ENCODE results near the gene PPP1R14C.
A peak's percentile ranks its signal among the peaks of the same experiment; 100 is the strongest.

PPP1R14C gene

DNA sequence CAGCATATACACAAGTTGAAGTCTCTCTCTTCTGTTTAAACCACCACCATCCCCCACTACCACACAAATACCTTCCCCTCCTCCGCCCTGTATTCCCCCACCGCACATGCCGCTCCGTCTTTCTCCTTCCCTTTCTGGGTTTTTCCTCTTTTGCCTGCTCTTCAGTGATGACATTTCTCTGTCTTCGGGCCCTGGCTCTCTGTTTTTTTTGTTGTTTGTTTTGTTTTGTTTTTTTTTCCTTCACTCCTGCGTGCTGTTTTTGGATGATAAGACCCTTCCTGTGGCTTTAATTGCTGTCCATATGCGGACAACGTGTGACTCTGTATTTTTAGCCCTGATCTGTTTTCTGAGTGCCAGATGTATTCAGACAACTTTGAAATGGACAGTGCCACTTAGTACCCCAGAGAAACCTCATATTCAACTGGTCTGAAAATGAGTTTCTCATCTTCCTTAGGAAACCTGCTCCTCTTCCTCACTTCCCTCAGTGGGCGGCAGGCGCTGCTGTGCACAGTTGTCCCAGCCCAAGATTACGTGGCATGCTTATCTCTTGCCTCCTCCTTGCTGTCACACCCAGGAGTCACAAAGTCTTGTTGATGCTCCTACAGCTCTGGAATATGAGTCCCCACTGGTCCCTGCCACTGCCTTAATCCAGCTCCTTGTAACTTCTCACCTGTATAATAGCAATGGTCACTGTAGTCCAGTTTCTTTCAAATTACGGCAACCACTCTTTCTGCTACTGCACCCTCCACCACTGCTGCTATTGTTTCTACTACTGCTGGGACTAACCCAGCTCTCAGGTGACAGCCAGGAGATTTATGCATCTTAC, 8.2 kb downstream of the PPP1R14C start:
- no peak overlapping the region for H3K4me3 ChIP-seq (ENCODE audit: low read length in 2 of 2)
- no peak for DNase-seq (ENCODE audit: low spot score)
- no peaks in the 10 kb centered on the region for H3K9me3 ChIP-seq (replicated peaks in 1 of 2; ENCODE audit: control insufficient read depth in 2 of 2, insufficient read depth in 1 of 2, low read depth in 1 of 2, low read length in 2 of 2)
- no peak overlapping the region for H3K14ac ChIP-seq (ENCODE audit: low read length)
- H3K4me2 ChIP-seq (ENCODE audit: insufficient read depth, low read length, poor library complexity, severe bottlenecking), result no peak overlapping the region
- no peak overlapping the region for H4K91ac ChIP-seq (ENCODE audit: low read depth, low read length, poor library complexity)
- H3K27ac ChIP-seq (replicated peaks; ENCODE audit: low read length), result no peak overlapping the region
- peaks cover 16 to 18% of the 10 kb centered on the region in 2 donors for H3K4me1 ChIP-seq (ENCODE audit: control insufficient read depth in 2 of 2, insufficient read depth in 1 of 2, low read depth in 1 of 2, low read length in 2 of 2)
- H3K9ac ChIP-seq (ENCODE audit: low read depth, low read length, poor library complexity), result no peak overlapping the region
- no peaks in the 10 kb centered on the region for H3K79me1 ChIP-seq (ENCODE audit: low read depth, low read length)
- no peak overlapping the region for H2BK120ac ChIP-seq (ENCODE audit: low read depth, low read length)
- no peak overlapping the region for H3K23ac ChIP-seq (ENCODE audit: low read depth, low read length, poor library complexity)
- H2AFZ ChIP-seq (ENCODE audit: low read length), result no peak overlapping the region
- H2BK15ac ChIP-seq (ENCODE audit: low read length), result no peak overlapping the region
- H3K18ac ChIP-seq (ENCODE audit: low read length), result peak overlapping the region; percentile 38
- H2BK5ac ChIP-seq (ENCODE audit: low read length), result no peak overlapping the region
- peaks cover 0 to 3% of the 10 kb centered on the region in 2 donors for H3K36me3 ChIP-seq (replicated peaks in 1 of 2; ENCODE audit: control insufficient read depth in 2 of 2, insufficient read depth in 2 of 2, low read length in 2 of 2)
- H3K27me3 ChIP-seq (ENCODE audit: control insufficient read depth in 3 of 3, insufficient read depth in 3 of 3, low read depth in 1 of 3, low read length in 3 of 3), result peaks cover 0 to 5% (median 0%) of the 10 kb centered on the region in 3 experiments
- H2BK12ac ChIP-seq (ENCODE audit: low read length), result peak overlapping the region; percentile 85
- no peak overlapping the region for H3K4ac ChIP-seq (ENCODE audit: low read length)
- H2AK5ac ChIP-seq (ENCODE audit: low read depth, low read length), result no peak overlapping the region
- 100% methylated on average over 2 of the region's 12 CpGs; no CpG with 5 or more reads in 1 of the 2 donors for WGBS, 2 donors (ENCODE audit: extremely low coverage in 2 of 2, insufficient read length in 2 of 2, insufficient replicate concordance in 1 of 2)
- no peak overlapping the region for H4K8ac ChIP-seq (ENCODE audit: low read depth, low read length)

- Histone ChIP-seq H3K9ac (ENCODE audit: low read depth, low read length, poor library complexity) (peak overlapping the region; percentile 31), H3K9me3 (replicated peaks in 1 of 2; ENCODE audit: control insufficient read depth in 2 of 2, insufficient read depth in 1 of 2, low read depth in 1 of 2, low read length in 2 of 2) (peaks cover 0 to 1% of the 10 kb centered on the region in 2 donors), H2BK15ac (ENCODE audit: low read length) (no peak overlapping the region), H3K4me2 (ENCODE audit: insufficient read depth, low read length, poor library complexity, severe bottlenecking) (no peak overlapping the region), H2BK12ac (ENCODE audit: low read length) (no peak overlapping the region), H3K14ac (ENCODE audit: low read length) (no peak overlapping the region), H2AK5ac (ENCODE audit: low read depth, low read length) (no peak overlapping the region), H3K27me3 (ENCODE audit: control insufficient read depth in 3 of 3, insufficient read depth in 3 of 3, low read depth in 1 of 3, low read length in 3 of 3) (peaks cover 0 to 2% (median 0%) of the 10 kb centered on the region in 3 experiments), H2BK120ac (ENCODE audit: low read depth, low read length) (no peak overlapping the region), H3K4ac (ENCODE audit: low read length) (no peak overlapping the region), H3K79me1 (ENCODE audit: low read depth, low read length) (no peaks in the 10 kb centered on the region), H3K18ac (ENCODE audit: low read length) (no peak overlapping the region), H2BK5ac (ENCODE audit: low read length) (no peak overlapping the region), H2AFZ (ENCODE audit: low read length) (no peak overlapping the region), H3K4me3 (ENCODE audit: low read length in 2 of 2) (no peak overlapping the region), H3K27ac (replicated peaks; ENCODE audit: low read length) (no peak overlapping the region), H3K4me1 (ENCODE audit: control insufficient read depth in 2 of 2, insufficient read depth in 1 of 2, low read depth in 1 of 2, low read length in 2 of 2) (peaks cover 14 to 18% of the 10 kb centered on the region in 2 donors), H3K23ac (ENCODE audit: low read depth, low read length, poor library complexity) (no peak overlapping the region), H4K8ac (ENCODE audit: low read depth, low read length) (no peak overlapping the region), H4K91ac (ENCODE audit: low read depth, low read length, poor library complexity) (no peak overlapping the region), H3K36me3 (replicated peaks in 1 of 2; ENCODE audit: control insufficient read depth in 2 of 2, insufficient read depth in 2 of 2, low read length in 2 of 2) (peaks cover 0 to 3% of the 10 kb centered on the region in 2 donors)
- no CpG with 5 or more reads among the region's 9 CpGs for WGBS, 2 donors (ENCODE audit: extremely low coverage in 2 of 2, insufficient read length in 2 of 2, insufficient replicate concordance in 1 of 2)
- DNase-seq (ENCODE audit: low spot score), result no peak
These were observed 10.3 kb downstream of the PPP1R14C start for GRCh38 chr6:150152891-150153876.

GRCh38 chr6:150153905-150154492, 11.2 kb downstream of the PPP1R14C start:
- Histone ChIP-seq H3K79me1 (ENCODE audit: low read depth, low read length) (no peaks in the 10 kb centered on the region), H3K27me3 (ENCODE audit: control insufficient read depth in 3 of 3, insufficient read depth in 3 of 3, low read depth in 1 of 3, low read length in 3 of 3) (peaks cover 0 to 2% (median 0%) of the 10 kb centered on the region in 3 experiments), H3K18ac (ENCODE audit: low read length) (no peak overlapping the region), H2BK5ac (ENCODE audit: low read length) (no peak overlapping the region), H3K4me1 (ENCODE audit: control insufficient read depth in 2 of 2, insufficient read depth in 1 of 2, low read depth in 1 of 2, low read length in 2 of 2) (peaks cover 8 to 17% of the 10 kb centered on the region in 2 donors), H2AK5ac (ENCODE audit: low read depth, low read length) (no peak overlapping the region), H3K36me3 (replicated peaks in 1 of 2; ENCODE audit: control insufficient read depth in 2 of 2, insufficient read depth in 2 of 2, low read length in 2 of 2) (peaks cover 0 to 3% of the 10 kb centered on the region in 2 donors), H3K4me2 (ENCODE audit: insufficient read depth, low read length, poor library complexity, severe bottlenecking) (no peak overlapping the region), H3K27ac (replicated peaks; ENCODE audit: low read length) (no peak overlapping the region), H3K23ac (ENCODE audit: low read depth, low read length, poor library complexity) (no peak overlapping the region), H3K4ac (ENCODE audit: low read length) (no peak overlapping the region), H4K8ac (ENCODE audit: low read depth, low read length) (no peak overlapping the region), H2BK120ac (ENCODE audit: low read depth, low read length) (no peak overlapping the region), H3K4me3 (ENCODE audit: low read length in 2 of 2) (no peak overlapping the region), H3K14ac (ENCODE audit: low read length) (no peak overlapping the region), H2BK12ac (ENCODE audit: low read length) (no peak overlapping the region), H4K91ac (ENCODE audit: low read depth, low read length, poor library complexity) (no peak overlapping the region), H3K9me3 (replicated peaks in 1 of 2; ENCODE audit: control insufficient read depth in 2 of 2, insufficient read depth in 1 of 2, low read depth in 1 of 2, low read length in 2 of 2) (peaks cover 0 to 1% of the 10 kb centered on the region in 2 donors), H2BK15ac (ENCODE audit: low read length) (no peak overlapping the region), H3K9ac (ENCODE audit: low read depth, low read length, poor library complexity) (no peak overlapping the region), H2AFZ (ENCODE audit: low read length) (no peak overlapping the region)
- no peak for DNase-seq (ENCODE audit: low spot score)
- WGBS, 2 donors (ENCODE audit: extremely low coverage in 2 of 2, insufficient read length in 2 of 2, insufficient replicate concordance in 1 of 2), result no CpG with 5 or more reads among the region's 6 CpGs
